Stimulated activated CD8-positive, alpha-beta memory T cell treated with anti-CD3 and anti-CD28 coated beads, Interleukin-12 subunit alpha, Interleukin-12 subunit beta, amount 100 ng/mL, for 24 hours (primary cell): ENCODE results near the gene RBM12.

Experiments used
- DNase-seq: peaks from one replicate; pipeline ENCODE4 v3.0.0-alpha.2; 2020; ENCODE audit errors: extremely low read depth

The RBM12 gene

GRCh38 chr20:35620818-35621559, 43.7 kb downstream of the RBM12 start:
- no peak for DNase-seq

GRCh38 chr20:35619196-35620095, 45.3 kb downstream of the RBM12 start:
- DNase-seq: peak; percentile 57

GRCh38 chr20:35618263-35619131, 46.2 kb downstream of the RBM12 start:
- no peak for DNase-seq

- no peak for DNase-seq
These were observed 47.1 kb downstream of the RBM12 start for GRCh38 chr20:35617397-35618262.

GRCh38 chr20:35616465-35617396, 48.0 kb downstream of the RBM12 start:
- DNase-seq: no peak

GRCh38 chr20:35615667-35616464, 48.8 kb downstream of the RBM12 start, which contains the start of gene SPAG4:
Gene SPAG4 (plus strand): TSS chr20:35615829. CDS start chr20:35616004, 175 bp downstream.
- DNase-seq: peak; percentile 100

GRCh38 chr20:35611482-35611881, 53.2 kb downstream of the RBM12 start:
- DNase-seq: no peak

- no peak for DNase-seq
These were observed 53.8 kb downstream of the RBM12 start for GRCh38 chr20:35610833-35611427.

GRCh38 chr20:35607003-35607735, 57.5 kb downstream of the RBM12 start:
- DNase-seq: no peak

GRCh38 chr20:35606127-35606526, 58.6 kb downstream of the RBM12 start:
- no peak for DNase-seq

- DNase-seq: no peak
These were observed 60.3 kb downstream of the RBM12 start for GRCh38 chr20:35604449-35604747.

GRCh38 chr20:35603695-35604448, 60.8 kb downstream of the RBM12 start:
- no peak for DNase-seq

- no peak for DNase-seq
These were observed 61.7 kb downstream of the RBM12 start for GRCh38 chr20:35602851-35603495.

- DNase-seq: no peak
These were observed 62.7 kb downstream of the RBM12 start for GRCh38 chr20:35601990-35602389.

GRCh38 chr20:35600993-35601973, 63.4 kb downstream of the RBM12 start:
- DNase-seq: peak; percentile 30
